HG03520 (cell line): Measurements from ENCODE around the gene DYNLRB1.

ENCODE experiments used
- ATAC-seq: cut with Tn5 transposase; IDR thresholded peaks from one replicate; pipeline ENCODE4 v1.9.1; 2021; ENCODE audit warnings: mild to moderate bottlenecking, moderate library complexity; ENCODE audit not compliant: unreplicated experiment

Gene DYNLRB1

GRCh38 chr20:34577061-34577460, 60.8 kb downstream of the DYNLRB1 start:
- ATAC-seq = no peak

GRCh38 chr20:34578025-34578424, 61.8 kb downstream of the DYNLRB1 start:
- no peak for ATAC-seq

DNA sequence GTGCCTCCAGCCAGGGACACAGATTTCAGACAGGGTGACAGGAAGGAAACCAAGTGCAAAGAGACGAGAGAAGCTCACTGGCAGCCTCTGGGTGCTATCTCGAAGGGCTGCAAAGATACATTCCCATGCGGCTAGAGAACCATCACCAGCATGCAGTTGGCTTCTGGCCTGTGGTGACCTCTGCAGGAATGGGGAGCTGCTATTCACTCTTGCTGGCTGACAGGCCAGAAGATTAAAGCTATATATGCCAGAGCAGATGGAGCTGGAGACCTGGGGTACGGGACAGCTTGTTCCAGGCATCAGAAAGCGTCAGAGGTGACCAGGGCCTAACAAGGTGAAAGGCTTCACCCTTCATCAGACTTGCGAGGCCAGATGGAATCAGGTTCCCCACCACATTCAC, 62.3 kb downstream of the DYNLRB1 start:
- ATAC-seq = no peak

- ATAC-seq = no peak
These were observed 63.2 kb downstream of the DYNLRB1 start for GRCh38 chr20:34579191-34579978.

DNA sequence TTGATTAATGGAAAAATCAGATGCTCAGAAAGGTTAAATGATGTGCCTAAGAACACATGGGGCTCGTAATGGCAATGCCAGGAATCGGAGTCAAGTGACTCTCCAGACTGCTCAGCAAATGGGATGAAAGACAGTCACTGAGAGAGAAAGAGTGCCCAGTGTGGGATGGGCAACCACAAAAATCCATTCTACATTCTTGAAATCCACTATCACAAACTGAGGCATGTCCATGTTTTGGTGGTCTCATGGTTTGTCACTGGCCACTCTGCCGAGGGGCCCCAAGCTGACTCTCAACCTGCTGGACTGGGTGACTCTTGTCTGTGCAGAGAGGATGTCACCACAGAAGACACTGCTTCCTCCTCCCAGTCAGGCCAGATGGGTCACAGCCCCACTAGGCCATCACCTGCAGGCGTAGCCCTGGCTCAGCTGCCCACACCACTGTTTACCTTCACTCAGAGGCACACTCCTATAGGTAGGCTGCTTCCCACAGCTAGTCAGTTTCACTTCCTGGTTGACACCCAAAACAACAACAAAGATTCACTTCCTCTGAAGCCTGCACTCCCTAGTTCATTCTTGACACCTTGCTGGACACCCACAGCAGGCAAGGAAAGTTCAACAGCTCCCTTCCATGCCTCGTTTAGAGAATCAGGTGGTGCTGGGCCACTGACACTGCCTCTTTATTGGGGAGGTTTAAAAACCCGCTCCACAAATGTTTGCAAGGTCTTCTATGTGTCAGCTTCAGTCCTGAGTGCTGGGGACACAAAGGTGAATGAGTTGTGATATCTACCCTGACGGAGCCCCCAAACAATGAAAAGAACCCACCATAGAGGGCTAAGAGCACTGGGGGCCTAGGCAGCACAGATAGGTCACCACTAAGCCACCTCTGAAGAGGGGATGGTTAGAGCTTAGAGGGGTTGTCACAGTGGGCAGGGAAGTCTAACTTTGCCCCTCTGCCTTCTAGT, 64.0 kb downstream of the DYNLRB1 start:
- peak; percentile 43 for ATAC-seq

DNA sequence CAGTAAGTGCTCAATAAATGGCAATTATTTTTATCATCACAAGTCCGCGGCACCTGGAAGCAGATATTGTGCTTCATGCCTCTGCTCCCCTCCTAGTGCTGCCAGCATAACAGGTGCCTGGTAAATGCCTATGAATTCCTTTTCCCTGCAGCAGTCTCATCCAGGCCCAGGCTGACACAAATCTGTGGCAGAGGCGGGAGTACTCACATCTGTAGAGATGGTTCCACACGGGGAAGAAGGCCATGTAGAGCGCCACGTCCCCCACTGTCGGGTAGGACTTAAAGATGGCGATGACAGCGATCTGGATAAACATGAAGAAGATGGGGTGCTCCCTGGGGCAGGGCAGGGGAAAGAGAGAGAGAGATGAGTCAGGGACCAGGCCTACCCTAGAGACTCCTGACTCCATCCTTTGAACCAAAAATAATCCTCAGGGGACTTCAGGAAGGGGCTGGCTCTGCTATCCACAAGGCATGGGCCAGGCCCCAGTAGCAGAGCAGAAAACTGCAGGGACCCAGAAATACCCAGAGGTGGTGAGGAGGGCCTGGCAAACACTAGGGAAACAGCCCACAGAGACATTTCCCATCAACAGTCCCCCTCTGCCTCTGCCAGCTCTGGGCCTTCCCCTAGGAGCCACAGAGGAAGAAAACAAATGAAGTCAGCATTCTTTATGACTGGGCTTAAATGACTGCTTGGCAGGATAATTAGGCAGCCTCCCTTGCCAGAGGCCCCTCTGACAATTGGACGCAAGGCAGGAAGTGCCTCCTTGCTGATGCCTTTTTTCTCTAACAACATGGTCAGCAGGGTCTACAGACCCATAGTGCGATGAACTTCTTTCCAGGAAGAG, 65.3 kb downstream of the DYNLRB1 start:
- no peak for ATAC-seq

DNA sequence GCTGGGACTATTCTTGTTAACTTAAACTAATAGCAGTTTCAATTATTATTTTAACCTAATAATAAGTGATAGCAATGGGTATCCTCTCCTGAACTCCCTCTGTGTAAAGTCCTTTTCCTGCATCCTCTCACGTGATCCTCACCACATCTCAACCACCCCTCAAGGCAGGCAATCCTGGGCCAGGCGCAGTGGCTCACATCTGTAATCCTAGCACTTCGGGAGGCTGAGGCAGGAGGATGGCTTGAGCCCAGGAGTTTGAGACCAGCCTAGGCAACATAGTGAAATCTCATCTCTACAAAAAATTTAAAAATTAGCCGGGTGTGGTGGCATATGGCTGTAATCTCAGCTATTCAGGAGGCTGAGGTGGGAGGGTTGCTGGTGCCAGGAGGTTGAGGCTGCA, 66.0 kb downstream of the DYNLRB1 start:
- no peak for ATAC-seq

DNA sequence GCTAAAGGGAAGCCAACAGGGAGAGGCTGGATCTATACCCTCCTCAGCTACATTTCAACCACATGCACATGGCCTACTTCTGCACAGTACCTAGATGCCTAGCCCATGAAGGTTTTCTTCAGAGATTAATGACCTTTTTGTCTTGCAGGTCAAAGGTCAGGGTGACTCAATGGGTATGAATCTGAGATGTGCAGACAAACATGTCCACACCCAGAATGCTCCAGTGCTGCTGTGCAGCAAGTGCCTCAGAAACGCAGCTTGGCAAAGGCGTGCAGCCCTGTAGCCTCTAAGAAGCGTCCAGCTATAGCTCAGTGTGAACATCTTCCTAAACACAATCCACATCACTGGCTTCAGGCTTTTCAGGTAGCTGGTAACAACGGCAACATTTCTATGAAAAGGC, 66.7 kb downstream of the DYNLRB1 start:
- no peak for ATAC-seq

DNA sequence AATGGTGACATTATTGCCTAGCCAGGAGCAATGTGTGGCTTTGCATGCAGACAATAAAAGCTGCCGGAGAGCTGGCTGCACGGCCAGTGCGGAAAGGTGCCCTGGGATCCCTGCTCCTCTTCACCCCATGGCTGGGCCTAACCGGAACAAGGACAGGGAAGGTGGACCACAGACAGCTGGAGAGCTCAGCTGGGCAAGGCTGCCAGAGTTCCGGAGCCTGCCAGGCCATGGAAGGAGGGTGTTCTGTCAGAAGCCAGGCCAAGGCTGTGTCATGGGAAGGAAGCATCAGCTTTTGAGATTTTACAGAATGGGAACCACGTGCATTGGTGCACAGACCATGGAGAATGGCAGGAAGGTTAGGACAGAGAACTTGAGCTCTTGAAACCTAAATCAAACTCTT, 67.3 kb downstream of the DYNLRB1 start:
- ATAC-seq = no peak

- no peak for ATAC-seq
These were observed 68.8 kb downstream of the DYNLRB1 start for GRCh38 chr20:34585019-34585418.

DNA sequence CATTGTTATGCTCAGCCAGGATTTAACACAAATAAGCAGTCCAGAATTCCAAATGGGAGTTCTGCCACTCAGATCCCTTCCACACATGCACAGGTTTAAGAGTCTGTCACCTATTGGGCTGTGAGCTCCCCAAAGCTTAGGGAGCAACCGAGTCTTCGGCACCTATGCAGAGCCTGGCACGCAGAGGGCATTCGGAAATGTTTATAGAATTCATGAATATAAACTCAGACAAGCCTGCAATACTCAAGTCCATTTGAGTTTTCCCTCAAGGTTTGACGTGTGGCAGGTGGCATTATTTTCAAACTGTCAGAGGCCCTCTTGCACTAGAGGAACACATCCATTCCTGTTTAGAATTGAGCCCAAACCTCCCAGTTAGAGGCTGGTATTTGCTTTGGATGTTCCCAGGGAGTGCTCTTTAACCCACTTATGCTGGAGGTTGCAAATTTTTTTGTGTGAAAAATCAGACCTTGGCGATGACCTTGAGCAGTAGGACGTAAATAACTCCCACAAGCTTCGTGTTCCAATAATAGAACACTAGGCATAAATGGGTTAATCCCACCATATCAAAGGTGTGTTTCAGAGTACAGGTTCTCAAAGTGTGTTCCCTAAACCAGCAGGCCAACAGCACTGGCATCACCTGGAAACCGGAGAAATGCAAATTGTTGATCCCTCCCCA, 70.4 kb downstream of the DYNLRB1 start:
- no peak for ATAC-seq
